ENCODE results near the gene FBLIM1.
"Not testable (repeated sequence)": the region's sequence is repeated elsewhere in the genome, so short reads cannot be mapped to it uniquely, and the experiment has no call there.

The FBLIM1 gene

DNA sequence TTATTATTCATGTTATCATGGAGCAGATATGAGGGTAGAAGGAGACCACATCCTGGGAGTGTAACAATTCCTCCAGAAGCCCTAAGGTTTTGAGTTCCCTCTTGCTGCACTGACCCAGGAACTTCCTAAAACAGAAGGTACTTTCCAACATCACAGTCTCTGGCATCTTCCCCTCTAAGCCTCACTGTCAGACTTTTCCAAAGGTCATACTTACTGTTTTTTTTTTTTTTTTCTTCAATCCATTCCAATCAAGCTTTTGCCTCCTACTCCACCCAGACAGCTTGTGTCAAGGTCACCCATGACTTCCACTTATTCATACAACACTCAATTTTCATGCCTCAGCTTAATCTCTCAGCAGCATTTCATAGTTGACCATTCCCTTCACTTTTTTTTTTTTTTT, 67.2 kb downstream of the FBLIM1 start:
- no peak for DNase-seq

DNA sequence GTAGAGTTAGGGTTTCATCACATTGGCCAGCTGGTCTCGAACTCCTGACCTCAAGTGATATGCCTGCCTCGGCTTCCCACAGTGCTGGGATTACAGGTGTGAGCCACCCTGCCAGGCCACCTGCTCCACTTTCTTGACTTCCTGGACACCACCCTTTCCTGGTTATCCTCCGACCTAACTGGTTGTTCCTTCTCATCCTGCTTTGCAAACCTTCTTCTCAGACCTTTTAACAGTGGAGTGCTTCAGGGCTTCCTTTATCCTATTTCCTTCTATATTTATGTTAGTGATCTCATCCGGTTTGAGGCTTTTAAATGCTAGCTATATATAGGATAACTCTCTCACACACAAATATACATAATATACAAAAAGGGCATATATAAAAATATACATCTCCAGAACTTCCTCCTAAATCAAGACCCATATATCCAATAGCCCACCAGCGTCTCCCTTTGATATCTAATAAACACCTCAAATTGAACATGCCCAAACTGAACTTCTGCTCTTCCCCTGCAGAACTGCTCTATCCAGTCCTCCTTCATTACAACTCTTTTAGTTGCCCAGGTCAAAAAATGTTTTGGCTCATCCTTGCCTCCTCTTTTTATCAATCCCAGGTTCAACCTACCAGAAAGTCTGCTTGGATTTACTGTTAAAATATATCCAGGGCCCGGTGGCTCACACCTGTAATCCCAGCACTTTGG, 68.4 kb downstream of the FBLIM1 start:
- no peak for DNase-seq

DNA sequence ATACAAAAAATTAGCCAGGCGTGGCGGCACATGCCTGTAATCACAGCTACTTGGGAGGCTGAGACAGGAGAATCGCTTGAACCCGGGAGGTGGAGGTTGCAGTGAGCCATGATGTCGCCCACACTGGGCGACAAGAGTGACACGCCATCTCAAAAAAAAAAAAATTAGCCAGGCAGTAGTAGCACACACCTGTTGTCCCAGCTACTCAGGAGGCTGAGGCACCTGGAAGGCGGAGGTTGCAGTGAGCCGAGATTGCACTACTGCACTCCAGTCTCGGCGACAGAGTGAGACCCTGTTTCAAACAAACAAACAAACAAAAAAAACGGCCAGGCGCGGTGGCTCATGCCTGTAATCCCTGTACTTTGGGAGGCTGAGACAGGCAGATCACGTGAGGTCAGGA, 69.0 kb downstream of the FBLIM1 start:
- DNase-seq = not testable (repeated sequence)

DNA sequence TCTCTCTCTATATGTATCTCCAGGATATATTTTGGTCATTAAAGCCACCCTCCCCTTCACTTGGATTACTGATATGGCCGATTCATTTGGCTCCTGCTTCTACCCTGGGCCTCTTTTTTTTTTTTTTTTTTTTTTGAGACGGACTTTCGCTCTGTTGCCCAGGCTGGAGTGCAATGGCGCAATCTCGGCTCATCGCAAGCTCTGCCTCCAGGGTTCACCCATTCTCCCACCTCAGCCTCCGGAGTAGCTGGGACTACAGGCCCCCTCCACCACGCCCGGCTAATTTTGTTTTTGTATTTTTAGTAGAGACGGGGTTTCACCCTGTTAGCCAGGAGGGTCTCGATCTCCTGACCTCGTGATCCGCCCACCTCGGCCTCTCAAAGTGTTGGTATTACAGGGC, 70.3 kb downstream of the FBLIM1 start:
- not testable (repeated sequence) for DNase-seq

DNA sequence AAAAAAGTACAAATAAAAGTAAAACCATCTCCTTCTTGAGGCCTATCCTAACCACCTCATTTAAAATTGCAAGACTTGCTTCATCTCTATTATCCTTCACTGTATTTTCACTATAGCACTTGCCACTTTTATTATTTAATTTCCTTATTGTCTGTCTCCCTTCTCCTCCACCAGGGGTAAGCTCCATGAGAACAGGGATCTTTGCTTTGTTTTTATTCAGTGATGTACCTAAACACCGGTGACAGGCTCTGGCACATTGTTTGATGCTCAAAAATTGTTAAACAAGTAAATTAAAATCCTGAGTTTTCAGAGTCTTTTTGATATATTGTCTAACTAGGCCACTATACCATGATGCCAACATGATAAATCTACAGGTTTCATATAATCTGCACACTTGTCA, 71.7 kb downstream of the FBLIM1 start:
- no peak for DNase-seq

DNA sequence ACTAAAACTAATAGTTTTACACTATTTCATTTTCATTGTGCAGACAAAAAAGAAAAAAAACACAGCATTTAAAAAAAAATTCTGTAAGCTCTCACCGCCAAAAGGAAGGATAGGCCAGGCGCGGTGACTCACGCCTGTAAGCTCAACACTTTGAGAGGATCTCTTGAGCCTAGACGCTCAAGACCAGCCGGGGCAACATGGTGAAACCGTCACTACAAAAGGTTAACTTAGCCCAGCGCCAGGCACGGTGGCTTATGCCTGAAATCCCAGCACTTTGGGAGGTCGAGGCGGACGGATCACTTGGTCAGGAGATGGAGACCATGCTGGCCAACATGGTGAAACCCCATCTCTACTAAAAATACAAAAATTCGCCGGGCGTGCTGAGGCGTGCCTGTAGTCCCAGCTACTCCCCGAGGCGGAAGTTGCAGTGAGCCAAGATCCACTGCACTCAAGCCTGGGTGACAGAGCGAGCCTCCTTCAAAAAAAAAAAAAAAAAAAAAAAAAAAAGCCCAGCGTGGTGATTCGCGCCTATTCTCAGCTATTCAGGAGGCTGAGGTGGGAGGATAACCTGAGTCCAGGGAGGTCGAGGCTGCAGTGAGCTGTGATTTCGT, 74.6 kb downstream of the FBLIM1 start:
- DNase-seq = peak; percentile 18

DNA sequence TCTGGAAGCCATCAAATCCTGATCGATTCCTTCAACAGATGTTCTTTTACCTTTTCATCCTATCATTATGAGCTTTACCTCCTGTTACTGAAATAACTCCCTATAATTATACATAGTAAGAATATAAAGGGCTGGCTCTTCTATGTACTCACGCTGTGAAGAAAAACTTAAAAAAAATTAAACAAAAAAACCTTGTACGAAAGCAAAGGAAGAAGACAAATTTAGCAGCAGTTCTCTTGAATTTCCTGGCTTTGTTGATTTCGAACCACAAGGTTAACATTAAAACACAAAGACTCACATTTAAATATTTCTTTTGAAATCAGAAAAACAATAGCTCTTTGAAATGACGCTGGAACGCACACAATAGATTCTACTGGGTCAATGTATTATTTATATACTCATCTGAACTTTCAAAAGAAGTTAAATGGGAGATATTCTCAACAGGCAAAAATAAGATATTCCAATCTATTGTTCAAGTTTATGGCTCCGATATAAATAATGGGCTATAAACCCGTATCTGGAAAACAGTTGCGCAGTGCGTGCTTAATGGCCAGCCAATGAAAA, 75.3 kb downstream of the FBLIM1 start:
- no peak for DNase-seq

DNA sequence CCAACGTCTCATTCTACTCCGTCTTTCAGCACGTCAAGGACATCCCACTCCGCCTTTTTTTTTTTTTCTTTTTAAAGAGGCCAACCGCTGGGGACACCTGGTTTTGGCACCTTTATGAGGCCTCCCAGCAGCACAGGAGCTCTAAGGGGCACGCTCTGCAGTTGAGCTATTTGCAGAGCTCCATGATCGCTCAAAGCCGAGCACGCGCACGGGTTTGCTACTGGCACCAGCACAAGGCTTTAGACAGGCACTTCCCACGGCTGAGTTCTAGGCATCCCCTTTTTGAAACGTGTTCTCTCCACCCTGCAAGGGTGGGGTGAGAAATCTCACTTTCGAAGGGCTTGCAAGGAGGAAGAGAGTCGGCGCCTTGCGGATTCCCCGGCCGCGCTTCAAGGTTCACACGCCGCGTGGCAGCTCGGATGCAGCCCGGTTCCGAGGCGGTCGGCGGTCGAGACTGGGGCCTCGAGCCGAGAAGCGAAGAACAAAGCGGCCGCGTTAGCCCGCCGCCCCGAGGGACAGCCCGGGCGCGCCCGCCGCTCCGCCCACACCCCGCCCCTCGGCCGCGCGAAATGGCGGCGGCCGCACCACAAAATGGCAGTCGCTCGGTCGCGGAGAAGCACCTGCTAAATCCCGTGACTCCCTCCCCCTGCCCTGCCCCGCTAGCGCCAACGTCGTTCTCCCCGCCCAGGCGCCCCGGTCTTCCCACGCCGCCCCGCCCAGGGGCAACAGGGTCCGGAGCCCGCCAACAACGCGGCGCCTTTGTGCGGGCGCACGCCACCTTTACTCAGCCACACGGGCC, 76.0 kb downstream of the FBLIM1 start:
- DNase-seq = peak; percentile 89

DNA sequence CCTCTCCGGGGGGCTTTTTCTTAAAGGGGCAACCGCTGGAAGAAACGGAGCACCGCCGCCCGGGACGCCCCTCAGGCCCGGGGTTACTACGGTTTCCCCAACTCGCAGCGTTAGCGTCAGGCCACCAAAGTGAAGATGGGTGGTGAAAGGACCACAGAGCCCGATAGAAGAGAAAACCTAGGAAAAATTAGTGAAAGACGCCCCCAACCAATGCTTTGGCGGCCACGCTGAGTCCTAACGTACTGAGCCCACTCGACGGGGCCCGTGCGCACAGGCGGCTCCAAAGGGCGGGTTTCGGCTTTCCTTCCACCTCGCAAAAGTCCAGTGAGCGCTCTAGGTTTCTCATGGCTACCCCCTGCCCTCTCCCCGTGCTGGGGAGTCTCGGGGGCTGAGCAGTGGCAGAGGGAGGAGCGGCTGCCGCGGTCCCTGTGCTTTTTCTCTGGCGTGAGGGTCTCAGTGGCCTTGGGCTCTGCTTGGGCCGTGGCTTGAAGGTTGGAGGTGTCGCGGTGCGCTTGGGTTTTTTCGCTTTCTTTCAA, 76.7 kb downstream of the FBLIM1 start:
- DNase-seq = no peak

DNA sequence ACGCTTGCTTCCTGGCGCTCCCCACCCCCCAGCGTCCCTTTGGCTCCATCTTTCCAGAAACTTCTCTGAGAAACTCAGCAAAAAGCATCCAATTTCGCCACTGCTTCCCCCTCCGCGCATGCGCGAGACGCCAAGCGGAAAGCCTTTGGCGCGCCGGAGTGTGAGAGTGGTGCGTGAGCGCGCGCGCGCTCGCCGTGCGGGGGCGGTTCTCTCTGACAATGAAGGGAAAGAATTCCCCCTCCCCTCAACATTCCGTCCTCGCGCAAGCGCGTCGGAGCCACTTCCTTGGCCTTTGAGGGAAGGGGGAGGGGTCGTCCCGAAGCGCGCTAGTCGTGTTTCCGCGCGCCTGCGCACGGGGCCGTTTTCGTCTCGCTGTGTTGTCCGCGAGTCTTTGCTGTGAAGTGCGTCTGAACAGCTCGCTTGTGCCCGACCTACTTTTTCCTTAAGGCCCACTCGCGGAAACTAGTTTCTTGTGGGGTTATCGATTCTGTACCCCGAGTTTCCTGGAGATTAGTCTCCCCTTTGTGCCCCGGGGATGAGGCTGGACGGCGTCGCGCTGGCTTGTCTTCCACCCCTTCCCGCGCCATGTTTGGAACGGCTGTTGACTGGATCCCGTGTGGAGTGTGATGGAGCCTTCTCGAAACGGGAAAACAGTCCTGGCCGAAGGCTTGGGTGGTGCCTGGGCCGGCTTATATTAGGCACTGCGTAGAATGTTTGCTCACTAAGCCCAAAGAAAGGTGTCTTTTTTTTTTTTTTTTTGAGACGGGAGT, 77.3 kb downstream of the FBLIM1 start:
- DNase-seq = peak; percentile 100

Data from midbrain (tissue), 1 donor.